Activated naive CD8-positive, alpha-beta T cell treated with anti-CD3 and anti-CD28 coated beads, Interleukin-2, amount 50 U/mL, for 24 hours (primary cell): ENCODE measurements around the gene SCN4A.
A peak's percentile ranks its signal among the peaks of the same experiment; 100 is the strongest.
"Not testable (repeated sequence)": the region's sequence is repeated elsewhere in the genome, so short reads cannot be mapped to it uniquely, and the experiment has no call there.

Experiments
- ATAC-seq: fragments of 150-1000 bp; cut with Tn5 transposase; one replicate; pipeline ENCODE4 v1.10.0; 2021
- DNase-seq: peaks from one replicate; pipeline ENCODE4 v3.0.0; 2021
- H3K27ac Mint-ChIP-seq: one replicate; pipeline ENCODE4 v1.8.0; 2021; ENCODE audit warnings: mild to moderate bottlenecking, mixed read lengths
- H3K27me3 Mint-ChIP-seq: one replicate; pipeline ENCODE4 v1.8.0; 2021; ENCODE audit warnings: mixed read lengths
- H3K36me3 Mint-ChIP-seq: one replicate; pipeline ENCODE4 v1.8.0; 2021; ENCODE audit warnings: low read depth, mixed read lengths
- H3K4me1 Mint-ChIP-seq: one replicate; pipeline ENCODE4 v1.8.0; 2021; ENCODE audit warnings: mixed read lengths
- H3K4me3 Mint-ChIP-seq: one replicate; pipeline ENCODE4 v1.8.0; 2021; ENCODE audit warnings: mild to moderate bottlenecking, moderate library complexity, mixed read lengths
- H3K9me3 Mint-ChIP-seq: one replicate; pipeline ENCODE4 v1.8.0; 2021; ENCODE audit warnings: mixed read lengths

SCN4A gene

GRCh38 chr17:63898899-63899798 lies 73.6 kb downstream of the SCN4A start:
- ATAC-seq = peak; percentile 77
- H3K27ac Mint-ChIP-seq, DNase-seq, H3K9me3 Mint-ChIP-seq, H3K27me3 Mint-ChIP-seq, H3K36me3 Mint-ChIP-seq, H3K4me3 Mint-ChIP-seq: not testable (repeated sequence)
- H3K4me1 Mint-ChIP-seq = peaks cover 12% of the 10 kb centered on the region

GRCh38 chr17:63896524-63897354 lies 76.0 kb downstream of the SCN4A start, which contains the start of gene CSH1:
Gene CSH1, minus strand, starts transcription at chr17:63896574. Its CDS starts 63 bp downstream, at chr17:63896511.
- not testable (repeated sequence) for DNase-seq, H3K36me3 Mint-ChIP-seq, H3K27ac Mint-ChIP-seq, H3K4me1 Mint-ChIP-seq, H3K27me3 Mint-ChIP-seq, H3K4me3 Mint-ChIP-seq, H3K9me3 Mint-ChIP-seq, ATAC-seq

GRCh38 chr17:63894821-63895220 lies 77.9 kb downstream of the SCN4A start:
- ATAC-seq, H3K36me3 Mint-ChIP-seq, H3K4me3 Mint-ChIP-seq, H3K9me3 Mint-ChIP-seq, DNase-seq, H3K27me3 Mint-ChIP-seq, H3K4me1 Mint-ChIP-seq, H3K27ac Mint-ChIP-seq: not testable (repeated sequence)

GRCh38 chr17:63894021-63894420 lies 78.7 kb downstream of the SCN4A start:
- not testable (repeated sequence) for H3K36me3 Mint-ChIP-seq, ATAC-seq, H3K27me3 Mint-ChIP-seq, H3K27ac Mint-ChIP-seq, H3K9me3 Mint-ChIP-seq, H3K4me1 Mint-ChIP-seq, H3K4me3 Mint-ChIP-seq, DNase-seq

- H3K36me3 Mint-ChIP-seq, H3K4me3 Mint-ChIP-seq, ATAC-seq, DNase-seq, H3K27me3 Mint-ChIP-seq, H3K9me3 Mint-ChIP-seq, H3K4me1 Mint-ChIP-seq, H3K27ac Mint-ChIP-seq: not testable (repeated sequence)
Measured at GRCh38 chr17:63892316-63893037, 80.2 kb downstream of the SCN4A start.

GRCh38 chr17:63889026-63889848 lies 83.5 kb downstream of the SCN4A start:
- DNase-seq, H3K27me3 Mint-ChIP-seq, H3K9me3 Mint-ChIP-seq, H3K4me1 Mint-ChIP-seq, H3K27ac Mint-ChIP-seq, H3K4me3 Mint-ChIP-seq, H3K36me3 Mint-ChIP-seq: not testable (repeated sequence)
- peak; percentile 66 for ATAC-seq
